Transverse colon (tissue), 4 donors: Measurements from ENCODE around the gene GPC6. TPM values are rescaled to one million over a fixed set of nuclear protein-coding genes. Genes with fewer than 3 reads are reported as not detected.

Experiments used
- DNase-seq: peaks from one replicate; pipeline ENCODE4 v3.0.0-alpha.2; 2019
- H3K27ac ChIP-seq, 4 donors: fragments of 200-600 bp; sonication (generic); 2 replicates each; pipeline ENCODE4 v1.5.1; 2016 to 2018; ENCODE audit warnings: inconsistent platforms in 4 of 4
- H3K27me3 ChIP-seq: fragments of 200-600 bp; sonication (generic); 2 replicates; pipeline ENCODE4 v1.5.1; 2017; ENCODE audit warnings: inconsistent platforms
- H3K36me3 ChIP-seq, 4 donors: fragments of 200-600 bp; sonication (generic); 2 replicates each; pipeline ENCODE4 v1.5.1; 2017 to 2019; ENCODE audit warnings: inconsistent platforms in 4 of 4
- H3K4me1 ChIP-seq, 4 donors: fragments of 200-600 bp; sonication (generic); 2 replicates each; pipeline ENCODE4 v1.5.1; 2017 to 2020; ENCODE audit warnings: inconsistent platforms in 4 of 4
- H3K4me3 ChIP-seq, 4 donors: fragments of 200-600 bp; sonication (generic); 1 replicate in 1 of 4; 2 replicates in 3 of 4; pipeline versions ENCODE4 v1.5.1 to v1.6.1; 2017 to 2019; ENCODE audit warnings: inconsistent platforms in 4 of 4
- H3K9me3 ChIP-seq, 2 donors: fragments of 200-600 bp; sonication (generic); 2 replicates each; pipeline ENCODE4 v1.5.1; 2017 to 2019; ENCODE audit warnings: inconsistent platforms in 2 of 2
- CTCF ChIP-seq, 5 experiments: fragments of 200-600 bp in 3 of 5; fragments of 450-650 bp in 2 of 5; sonication (generic) in 3 of 5; IDR thresholded peaks; 1 replicate in 2 of 5; 2 replicates in 3 of 5; pipeline ENCODE4 v1.5.1; 2016 to 2017; ENCODE audit warnings: antibody characterized with exemption in 5 of 5, inconsistent platforms in 3 of 5, mild to moderate bottlenecking in 2 of 5, moderate library complexity in 1 of 5
- EP300 ChIP-seq: sonication (generic); formaldehyde crosslinking; IDR thresholded peaks from one replicate; pipeline ENCODE4 v1.6.1; 2017; ENCODE audit warnings: antibody characterized with exemption, low read depth
- POLR2A ChIP-seq: fragments of 450-650 bp; IDR thresholded peaks from one replicate; pipeline ENCODE4 v1.6.1; 2016; ENCODE audit warnings: antibody characterized with exemption, mild to moderate bottlenecking, moderate library complexity
- POLR2AphosphoS5 ChIP-seq, 3 donors: sonication (generic); formaldehyde crosslinking; IDR thresholded peaks; one replicate each; pipeline ENCODE4 v1.6.1; 2016; ENCODE audit warnings: antibody characterized with exemption in 3 of 3
- whole genome bisulfite sequencing, 2 donors: methylation state at CpG; one replicate each; pipeline ENCODE4 v1.1.5; 2018; ENCODE audit warnings: low coverage in 1 of 2; 5-methylcytosine and 5-hydroxymethylcytosine counted together
- in situ Hi-C, 4 donors: fragments of 200-750 bp; cut with MboI; loops; one replicate each; pipeline versions ENCODE4 v1.15.0 to v1.15.1; 2017; ENCODE audit warnings: low sequenced_read_pairs in 3 of 4, low pct_ligation_motif_present in 1 of 4, low pct_unique_long_range_greater_than_20kb in 1 of 4
- intact Hi-C: fragments of 100-400 bp; cut with DNase I; formaldehyde crosslinking; loops from one replicate; pipeline ENCODE4 v1.15.1; 2023; ENCODE audit warnings: low total_unique reads
- total RNA-seq, 4 donors: library from RNA; depleted of rRNA; stranded (reverse); fragments of >200 nt; gene quantifications; one replicate each; pipeline ENCODE4 v1.1.0, GENCODE V29; 2016

The GPC6 gene
- total RNA-seq, 4 donors from 2014 or later: 0.75 to 5.7 (median 4.0) TPM

GRCh38 chr13:93360021-93360420 lies 133.4 kb downstream of the GPC6 start:
- no peak overlapping the region for H3K27ac ChIP-seq
- DNase-seq: no peak
- TF ChIP-seq CTCF (IDR thresholded peaks at IDR 0.05) (no peak), EP300 (no peak), POLR2A (no peak), POLR2AphosphoS5 (IDR thresholded peaks at IDR 0.05) (no peak)
- no peaks in the 10 kb centered on the region for H3K36me3 ChIP-seq
- no peaks in the 10 kb centered on the region for H3K9me3 ChIP-seq
- no peaks in the 10 kb centered on the region for H3K27me3 ChIP-seq
- in situ Hi-C loops: no loop called here
- WGBS, 2 donors: 71 to 83% methylated on average over 4 of the region's 4 CpGs
- intact Hi-C loops: no loop called here
- H3K4me3 ChIP-seq: no peak overlapping the region
- H3K4me1 ChIP-seq: no peaks in the 10 kb centered on the region

- H3K27ac ChIP-seq: no peak overlapping the region
- H3K4me1 ChIP-seq: no peaks in the 10 kb centered on the region
- TF ChIP-seq POLR2A (no peak), EP300 (no peak), CTCF (IDR thresholded peaks at IDR 0.05) (no peak)
- H3K4me3 ChIP-seq: no peak overlapping the region
- no peaks in the 10 kb centered on the region for H3K27me3 ChIP-seq
- H3K36me3 ChIP-seq: no peaks in the 10 kb centered on the region
- no peak for DNase-seq
- H3K9me3 ChIP-seq: no peaks in the 10 kb centered on the region
- 30 to 52% methylated on average over 3 of the region's 3 CpGs for WGBS, 2 donors
- in situ Hi-C loops (no loop called here), intact Hi-C loops (no loop called here)
Observed at GRCh38 chr13:93361703-93362102, 135.1 kb downstream of the GPC6 start.

- Histone ChIP-seq H3K4me1 (no peaks in the 10 kb centered on the region), H3K9me3 (no peaks in the 10 kb centered on the region), H3K27ac (no peak overlapping the region), H3K4me3 (no peak overlapping the region), H3K36me3 (no peaks in the 10 kb centered on the region), H3K27me3 (no peaks in the 10 kb centered on the region)
- no peak for DNase-seq
- TF ChIP-seq POLR2AphosphoS5 (IDR thresholded peaks at IDR 0.05) (no peak), EP300 (no peak), CTCF (IDR thresholded peaks at IDR 0.05) (no peak), POLR2A (no peak)
- 75 to 78% methylated on average over 5 of the region's 5 CpGs for WGBS, 2 donors
- intact Hi-C loops (no loop called here), in situ Hi-C loops (no loop called here)
Observed at GRCh38 chr13:93364166-93364565, 137.6 kb downstream of the GPC6 start.

- H3K4me3 ChIP-seq: no peak overlapping the region
- in situ Hi-C loops (no loop called here), intact Hi-C loops (no loop called here)
- 71% methylated on average over 1 of the region's 1 CpG; no CpG with 5 or more reads in 1 of the 2 donors for WGBS, 2 donors
- no peaks in the 10 kb centered on the region for H3K36me3 ChIP-seq
- TF ChIP-seq POLR2A (no peak), EP300 (no peak), CTCF (IDR thresholded peaks at IDR 0.05) (no peak), POLR2AphosphoS5 (IDR thresholded peaks at IDR 0.05) (no peak)
- no peak overlapping the region for H3K27ac ChIP-seq
- no peaks in the 10 kb centered on the region for H3K9me3 ChIP-seq
- no peaks in the 10 kb centered on the region for H3K27me3 ChIP-seq
- H3K4me1 ChIP-seq: no peaks in the 10 kb centered on the region
- DNase-seq: no peak
Observed at GRCh38 chr13:93368296-93368695, 141.7 kb downstream of the GPC6 start.
